ENCODE data around the gene CCSER1. TPM values are rescaled to one million over a fixed set of nuclear protein-coding genes. Genes with fewer than 3 reads are reported as not detected.
"Not testable (repeated sequence)": the region's sequence is repeated elsewhere in the genome, so short reads cannot be mapped to it uniquely, and the experiment has no call there.

CCSER1 gene
- total RNA-seq, 1 experiment from 2014 or later, result 5.9 TPM

DNA sequence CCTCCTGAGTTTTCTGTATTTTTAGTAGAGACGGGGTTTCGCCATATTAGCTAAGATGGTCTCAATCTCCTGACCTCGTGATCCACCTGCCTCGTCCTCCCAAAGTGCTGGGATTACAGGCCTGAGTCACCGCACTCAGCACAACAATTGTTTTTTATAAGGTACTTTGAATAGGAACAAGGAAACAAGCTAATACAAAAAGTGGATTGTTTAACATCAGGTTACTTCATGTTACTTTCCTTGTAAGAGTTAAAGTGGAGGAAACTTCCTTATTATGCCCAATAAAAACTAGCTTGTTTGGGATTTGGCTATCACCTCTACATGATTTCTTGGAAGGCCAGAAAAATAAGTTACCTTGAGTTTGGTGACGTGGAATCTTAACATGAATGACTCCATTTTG lies 698.7 kb downstream of the CCSER1 start:
- H3K27me3 ChIP-seq (ENCODE audit: insufficient read depth, low read depth), result no peaks in the 10 kb centered on the region
- intact Hi-C loops (cut with micrococcal nuclease; ENCODE audit: unreplicated experiment), result no loop called here
- TF ChIP-seq EZH2 (IDR thresholded peaks at IDR 0.05; ENCODE audit: low read depth), result no peak
- TF ChIP-seq, protein P1, sequence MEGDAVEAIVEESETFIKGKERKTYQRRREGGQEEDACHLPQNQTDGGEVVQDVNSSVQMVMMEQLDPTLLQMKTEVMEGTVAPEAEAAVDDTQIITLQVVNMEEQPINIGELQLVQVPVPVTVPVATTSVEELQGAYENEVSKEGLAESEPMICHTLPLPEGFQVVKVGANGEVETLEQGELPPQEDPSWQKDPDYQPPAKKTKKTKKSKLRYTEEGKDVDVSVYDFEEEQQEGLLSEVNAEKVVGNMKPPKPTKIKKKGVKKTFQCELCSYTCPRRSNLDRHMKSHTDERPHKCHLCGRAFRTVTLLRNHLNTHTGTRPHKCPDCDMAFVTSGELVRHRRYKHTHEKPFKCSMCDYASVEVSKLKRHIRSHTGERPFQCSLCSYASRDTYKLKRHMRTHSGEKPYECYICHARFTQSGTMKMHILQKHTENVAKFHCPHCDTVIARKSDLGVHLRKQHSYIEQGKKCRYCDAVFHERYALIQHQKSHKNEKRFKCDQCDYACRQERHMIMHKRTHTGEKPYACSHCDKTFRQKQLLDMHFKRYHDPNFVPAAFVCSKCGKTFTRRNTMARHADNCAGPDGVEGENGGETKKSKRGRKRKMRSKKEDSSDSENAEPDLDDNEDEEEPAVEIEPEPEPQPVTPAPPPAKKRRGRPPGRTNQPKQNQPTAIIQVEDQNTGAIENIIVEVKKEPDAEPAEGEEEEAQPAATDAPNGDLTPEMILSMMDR (conservative IDR thresholded peaks at IDR 0.05), result no peak
- no peaks in the 10 kb centered on the region for H3K79me2 ChIP-seq (ENCODE audit: low read depth)
- H3K36me3 ChIP-seq (ENCODE audit: low read depth), result no peaks in the 10 kb centered on the region
- no peak overlapping the region for H3K4me3 ChIP-seq
- POLR2A ChIA-PET (ENCODE audit: unreplicated experiment), result no interaction called here
- H3K9me2 ChIP-seq (ENCODE audit: insufficient read depth), result no peaks in the 10 kb centered on the region
- H3K4me2 ChIP-seq, result no peak overlapping the region
- no peaks in the 10 kb centered on the region for H3F3A ChIP-seq (ENCODE audit: insufficient read depth, low read depth)
- no peak overlapping the region for H3K27ac ChIP-seq
- H4K20me1 ChIP-seq (ENCODE audit: insufficient read depth), result no peaks in the 10 kb centered on the region
- CTCF ChIA-PET, result no interaction called here
- DNase-seq, result no peak
- no TSS peak for BruUV-seq (replicated peaks)
- no peaks in the 10 kb centered on the region for H3K9me3 ChIP-seq (ENCODE audit: insufficient read depth, low read depth)
- H3K4me1 ChIP-seq (replicated peaks; ENCODE audit: insufficient read depth), result no peaks in the 10 kb centered on the region
- no peak overlapping the region for H2AFZ ChIP-seq

DNA sequence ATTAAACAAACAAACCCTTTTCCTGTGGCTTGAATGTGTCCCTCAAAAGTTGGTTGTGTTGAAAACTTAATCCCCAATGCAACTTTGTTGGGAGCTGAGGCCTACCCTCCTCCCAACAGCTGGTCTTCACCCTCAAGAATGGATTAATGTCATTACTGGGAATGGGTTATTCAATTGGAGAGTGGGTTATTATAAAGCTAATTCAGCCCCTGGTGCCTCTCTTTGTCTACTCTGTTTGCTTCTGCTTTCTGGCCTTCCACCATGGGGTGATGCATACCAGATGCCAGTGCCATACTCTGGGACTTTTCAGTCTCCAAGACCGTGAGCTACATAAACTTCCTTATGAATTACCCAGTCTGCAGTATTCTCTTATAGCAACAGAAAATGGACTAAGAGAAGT lies 706.5 kb downstream of the CCSER1 start:
- H3K36me3 ChIP-seq (ENCODE audit: low read depth), result no peaks in the 10 kb centered on the region
- no peak overlapping the region for H3K27ac ChIP-seq
- POLR2A ChIA-PET (ENCODE audit: unreplicated experiment), result no interaction called here
- no peak overlapping the region for H3K4me3 ChIP-seq
- H3K4me2 ChIP-seq, result no peak overlapping the region
- H2AFZ ChIP-seq, result no peak overlapping the region
- no TSS peak for BruUV-seq (replicated peaks)
- no peak for TF ChIP-seq EZH2 (IDR thresholded peaks at IDR 0.05; ENCODE audit: low read depth)
- TF ChIP-seq, protein P1 (conservative IDR thresholded peaks at IDR 0.05), result no peak
- CTCF ChIA-PET, result no interaction called here
- H3K27me3 ChIP-seq (ENCODE audit: insufficient read depth, low read depth), result no peaks in the 10 kb centered on the region
- no peaks in the 10 kb centered on the region for H3F3A ChIP-seq (ENCODE audit: insufficient read depth, low read depth)
- H3K9me2 ChIP-seq (ENCODE audit: insufficient read depth), result no peaks in the 10 kb centered on the region
- no peaks in the 10 kb centered on the region for H3K4me1 ChIP-seq (replicated peaks; ENCODE audit: insufficient read depth)
- H3K79me2 ChIP-seq (ENCODE audit: low read depth), result no peaks in the 10 kb centered on the region
- intact Hi-C loops (cut with micrococcal nuclease; ENCODE audit: unreplicated experiment), result no loop called here
- H4K20me1 ChIP-seq (ENCODE audit: insufficient read depth), result no peaks in the 10 kb centered on the region
- H3K9me3 ChIP-seq (ENCODE audit: insufficient read depth, low read depth), result no peaks in the 10 kb centered on the region
- DNase-seq, result no peak

DNA sequence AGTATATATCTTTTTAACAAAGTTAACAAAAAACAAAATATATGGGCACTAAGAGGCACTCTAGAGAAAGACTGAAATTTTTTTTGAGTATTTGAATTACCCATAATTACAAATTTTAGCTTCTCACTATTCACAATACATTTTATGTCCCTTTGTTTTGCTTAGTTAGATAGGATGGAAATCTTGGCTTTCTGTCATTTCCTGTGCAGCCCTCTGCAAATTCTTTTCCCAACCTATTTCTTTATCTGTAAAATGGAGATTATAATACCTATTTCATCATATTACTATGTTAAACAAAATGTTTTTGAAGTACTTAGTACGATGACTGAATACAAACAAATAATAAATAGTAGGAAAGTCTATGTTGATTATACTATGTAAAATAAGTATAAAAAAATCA lies 710.0 kb downstream of the CCSER1 start:
- H3K36me3 ChIP-seq (ENCODE audit: low read depth), result no peaks in the 10 kb centered on the region
- CTCF ChIA-PET, result no interaction called here
- no peaks in the 10 kb centered on the region for H3K27me3 ChIP-seq (ENCODE audit: insufficient read depth, low read depth)
- POLR2A ChIA-PET (ENCODE audit: unreplicated experiment), result no interaction called here
- no peaks in the 10 kb centered on the region for H3K9me2 ChIP-seq (ENCODE audit: insufficient read depth)
- no peak overlapping the region for H3K4me3 ChIP-seq
- no peaks in the 10 kb centered on the region for H4K20me1 ChIP-seq (ENCODE audit: insufficient read depth)
- no peak overlapping the region for H3K4me2 ChIP-seq
- no peak overlapping the region for H3K27ac ChIP-seq
- TF ChIP-seq EZH2 (IDR thresholded peaks at IDR 0.05; ENCODE audit: low read depth), result no peak
- TF ChIP-seq, protein P1 (conservative IDR thresholded peaks at IDR 0.05), result no peak
- H2AFZ ChIP-seq, result no peak overlapping the region
- intact Hi-C loops (cut with micrococcal nuclease; ENCODE audit: unreplicated experiment), result no loop called here
- H3K79me2 ChIP-seq (ENCODE audit: low read depth), result no peaks in the 10 kb centered on the region
- H3F3A ChIP-seq (ENCODE audit: insufficient read depth, low read depth), result no peaks in the 10 kb centered on the region
- DNase-seq, result no peak
- no peaks in the 10 kb centered on the region for H3K9me3 ChIP-seq (ENCODE audit: insufficient read depth, low read depth)
- BruUV-seq (replicated peaks), result no TSS peak
- no peaks in the 10 kb centered on the region for H3K4me1 ChIP-seq (replicated peaks; ENCODE audit: insufficient read depth)

DNA sequence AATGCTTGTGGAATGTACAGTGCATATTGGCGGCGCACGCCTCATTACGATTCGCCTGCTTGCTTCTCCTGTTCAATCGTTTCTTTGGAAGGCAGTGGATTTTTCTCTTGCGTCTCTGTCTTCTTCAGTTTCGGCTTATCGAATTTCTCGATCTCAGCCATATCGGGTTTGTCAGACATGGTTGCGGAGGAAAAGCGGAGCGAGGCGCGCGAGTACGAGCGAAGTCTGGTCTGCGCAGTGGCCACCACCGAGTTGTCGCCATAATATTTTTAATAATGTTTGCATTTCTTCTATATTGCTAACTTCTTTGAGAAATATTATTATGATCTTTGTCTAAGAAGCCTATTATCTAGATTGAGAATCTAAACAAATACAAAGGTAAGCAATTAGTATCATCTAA lies 711.7 kb downstream of the CCSER1 start:
- H3K27me3 ChIP-seq (ENCODE audit: insufficient read depth, low read depth); H3F3A ChIP-seq (ENCODE audit: insufficient read depth, low read depth); H2AFZ ChIP-seq; BruUV-seq (replicated peaks); H3K27ac ChIP-seq; H3K36me3 ChIP-seq (ENCODE audit: low read depth); H3K4me1 ChIP-seq (replicated peaks; ENCODE audit: insufficient read depth); H3K4me3 ChIP-seq; H4K20me1 ChIP-seq (ENCODE audit: insufficient read depth); H3K79me2 ChIP-seq (ENCODE audit: low read depth); CTCF ChIA-PET; H3K9me3 ChIP-seq (ENCODE audit: insufficient read depth, low read depth); DNase-seq; H3K9me2 ChIP-seq (ENCODE audit: insufficient read depth); intact Hi-C loops (cut with micrococcal nuclease; ENCODE audit: unreplicated experiment); POLR2A ChIA-PET (ENCODE audit: unreplicated experiment); H3K4me2 ChIP-seq: not testable (repeated sequence)

Data from PC-9 (cell line).